UCSD-AML1 (cell line): ENCODE results near the gene ZSWIM5.
"Not testable (repeated sequence)": the region's sequence is repeated elsewhere in the genome, so short reads cannot be mapped to it uniquely, and the experiment has no call there.

ENCODE experiments used
- DNase-seq: peaks from one replicate; lab custom pipeline; 2025; ENCODE audit not compliant: unreplicated experiment; lab: John Stamatoyannopoulos, UW

The ZSWIM5 gene

DNA sequence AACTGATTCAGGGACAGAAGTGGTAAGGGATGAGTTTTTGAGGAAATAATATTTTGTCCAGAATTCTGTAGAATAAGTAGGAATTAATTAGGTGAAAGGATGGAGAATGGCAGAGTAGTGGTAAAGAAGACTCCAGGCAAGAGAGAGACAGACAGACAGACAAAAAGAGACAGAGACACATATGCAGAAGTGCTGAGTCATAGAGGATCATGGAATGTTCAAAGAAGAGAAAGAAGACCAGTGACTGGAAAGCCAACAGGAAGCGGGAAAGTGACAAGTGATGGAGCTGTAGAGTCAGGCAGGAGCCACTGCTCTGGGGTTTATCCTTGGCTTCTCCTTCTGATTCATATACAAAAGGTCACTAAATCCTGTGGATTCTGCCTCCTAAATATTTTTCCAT lies 108.5 kb downstream of the ZSWIM5 start:
- DNase-seq, result no peak

DNA sequence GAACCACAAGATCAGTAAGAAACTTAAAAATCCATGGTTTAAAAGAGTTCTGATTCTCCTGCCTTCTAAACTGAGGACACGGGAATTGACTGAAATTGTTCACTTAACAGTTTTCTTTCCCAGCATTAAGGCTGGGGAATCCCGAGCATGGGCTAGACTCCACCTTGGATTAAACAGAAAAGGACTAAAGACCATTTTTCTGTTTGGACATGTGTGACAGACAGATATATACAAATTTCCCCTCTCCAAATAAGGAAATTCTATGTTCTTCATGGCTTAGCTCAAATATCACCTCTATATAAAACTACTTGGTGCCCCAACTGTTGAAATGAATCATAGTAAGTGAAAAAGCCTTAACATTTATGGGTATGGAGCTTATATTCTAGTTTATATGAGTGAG lies 109.3 kb downstream of the ZSWIM5 start:
- no peak for DNase-seq

- no peak for DNase-seq
Observed at GRCh38 chr1:45095450-45095849, 111.0 kb downstream of the ZSWIM5 start.

DNA sequence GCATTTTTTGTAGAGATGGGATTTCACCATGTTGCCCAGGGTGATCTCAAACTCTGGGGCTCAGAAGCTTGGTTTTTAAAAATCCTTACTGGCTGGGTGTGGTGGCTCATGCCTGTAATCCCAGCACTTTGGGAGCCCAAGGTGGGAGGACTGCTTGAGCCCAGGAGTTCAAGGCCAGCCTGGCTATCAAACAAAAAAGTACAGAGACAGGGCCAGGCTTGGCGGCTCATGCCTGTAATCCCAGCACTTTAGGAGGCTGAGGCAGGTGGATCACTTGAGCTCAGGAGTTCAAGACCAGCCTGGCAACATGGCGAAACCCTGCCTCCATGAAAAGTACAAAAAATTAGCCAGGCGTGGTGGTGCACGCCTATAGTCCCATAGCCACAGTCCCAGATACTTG lies 112.0 kb downstream of the ZSWIM5 start:
- DNase-seq, result not testable (repeated sequence)

GRCh38 chr1:45093334-45093733 lies 113.1 kb downstream of the ZSWIM5 start:
- no peak for DNase-seq

- DNase-seq, result no peak
Observed at GRCh38 chr1:45089711-45090110, 116.7 kb downstream of the ZSWIM5 start.

- DNase-seq, result no peak
Observed at GRCh38 chr1:45084562-45084961, 121.8 kb downstream of the ZSWIM5 start.

DNA sequence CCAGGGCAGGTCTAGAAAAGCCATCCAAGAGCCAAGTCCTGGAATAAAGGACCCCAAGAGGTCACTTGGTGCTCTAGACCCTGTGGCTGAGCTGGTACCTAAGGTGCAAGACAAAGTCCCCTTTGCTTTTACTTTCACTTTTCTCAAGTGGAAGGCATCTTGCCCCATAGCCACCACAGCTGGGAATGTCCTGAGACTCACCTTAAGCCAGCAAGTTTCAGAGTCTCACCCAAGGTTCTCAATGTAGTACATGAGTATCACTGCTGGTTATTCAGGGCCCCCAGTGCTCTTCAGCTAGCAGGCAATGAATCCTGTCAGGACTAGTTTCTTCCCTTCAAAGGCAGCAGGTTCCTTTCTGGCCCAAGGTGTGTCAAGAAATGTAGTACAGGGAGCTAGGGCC lies 126.9 kb downstream of the ZSWIM5 start:
- no peak for DNase-seq

DNA sequence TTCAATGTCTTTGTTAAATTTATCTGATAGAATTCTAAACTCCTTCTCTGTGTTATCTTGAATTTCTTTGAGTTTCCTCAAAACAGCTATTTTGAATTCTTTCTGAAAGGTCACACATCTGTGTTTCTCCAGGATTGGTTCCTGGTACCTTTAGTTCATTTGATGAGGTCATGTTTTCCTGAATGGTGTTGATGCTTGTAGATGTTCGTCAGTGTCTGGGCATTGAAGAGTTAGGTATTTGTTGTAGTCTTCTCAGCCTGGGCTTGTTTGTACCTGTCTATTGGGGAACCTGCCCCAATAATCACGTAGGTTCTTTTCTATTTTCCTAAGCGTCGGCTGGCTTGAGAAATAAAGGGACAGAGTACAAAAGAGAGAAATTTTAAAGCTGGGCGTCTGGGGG lies 129.4 kb downstream of the ZSWIM5 start:
- DNase-seq, result not testable (repeated sequence)

DNA sequence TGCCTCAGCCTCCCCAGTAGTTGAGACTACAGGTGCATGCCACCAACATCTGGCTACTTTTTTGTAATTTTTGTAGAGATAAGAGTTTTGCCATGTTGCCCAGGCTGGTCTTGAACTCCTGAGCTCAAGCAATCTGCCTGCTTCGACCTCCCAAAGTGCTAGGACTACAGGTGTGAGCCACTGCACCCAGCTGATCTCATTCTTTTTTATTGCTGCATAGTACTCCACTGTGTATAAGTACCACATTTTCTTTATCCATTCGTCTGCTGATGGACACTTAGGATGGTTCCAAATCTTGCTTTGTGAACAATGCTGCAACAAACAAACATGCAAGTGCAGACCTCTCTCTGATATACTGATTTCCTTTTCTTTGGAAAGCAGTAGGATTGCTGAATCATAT lies 134.8 kb downstream of the ZSWIM5 start:
- no peak for DNase-seq

GRCh38 chr1:45067806-45068205 lies 138.6 kb downstream of the ZSWIM5 start:
- no peak for DNase-seq

DNA sequence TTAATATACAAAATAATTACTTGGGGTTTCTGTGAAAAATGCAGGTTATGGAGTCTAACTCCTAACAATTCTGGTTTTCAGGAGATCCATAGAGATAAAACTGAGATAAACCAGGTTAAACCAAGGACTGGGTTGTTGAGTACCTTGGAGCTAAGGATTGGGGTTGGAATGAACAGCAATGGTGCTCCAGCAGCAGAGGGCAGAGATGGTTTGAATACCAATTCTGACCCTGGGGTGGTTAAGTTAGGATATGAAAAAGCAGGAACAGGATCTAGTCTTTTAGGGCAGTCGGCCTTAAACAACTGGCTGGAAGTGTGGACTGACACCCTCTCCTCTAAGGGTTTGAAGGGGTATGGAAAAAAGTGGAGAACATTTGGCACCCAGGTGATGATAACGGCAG lies 141.3 kb downstream of the ZSWIM5 start:
- DNase-seq, result no peak

DNA sequence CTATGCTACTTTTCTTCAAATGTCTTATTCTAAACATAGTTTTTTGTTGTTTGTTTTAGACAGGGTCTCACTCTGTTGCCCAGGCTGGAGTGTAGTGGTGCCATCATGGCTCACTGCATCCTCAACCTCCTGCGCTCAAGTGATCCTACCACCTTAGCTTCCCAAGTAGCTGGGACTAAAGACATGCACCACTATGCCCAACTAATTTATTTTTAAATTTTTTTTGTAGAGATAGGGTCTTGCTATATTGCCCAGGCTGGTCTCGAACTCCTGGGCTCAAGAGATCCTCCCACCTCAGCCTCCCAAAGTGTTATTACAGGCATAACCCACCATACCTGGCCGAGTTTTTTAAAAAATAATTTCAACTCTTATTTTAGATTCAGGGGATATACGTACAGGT lies 143.9 kb downstream of the ZSWIM5 start:
- not testable (repeated sequence) for DNase-seq

DNA sequence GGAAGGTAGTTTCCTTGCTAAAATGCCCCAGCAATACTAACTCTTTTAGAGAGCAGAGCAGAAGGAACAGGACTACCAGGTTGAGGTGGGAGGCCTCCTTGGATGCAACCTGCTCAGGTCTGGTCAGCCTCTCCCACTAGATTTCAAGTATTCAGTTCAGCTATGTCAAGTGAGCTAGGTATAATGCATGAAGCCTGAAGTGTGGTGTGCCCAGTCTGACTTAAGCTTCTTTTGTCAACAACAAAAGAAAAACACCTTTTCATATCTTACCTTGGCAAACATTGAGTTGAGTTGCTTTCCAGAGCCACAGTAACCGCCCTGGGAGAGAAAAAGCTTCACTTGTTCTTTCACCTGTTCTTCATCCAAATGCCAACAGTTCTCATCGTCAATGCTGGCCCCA lies 146.6 kb downstream of the ZSWIM5 start:
- DNase-seq, result no peak

DNA sequence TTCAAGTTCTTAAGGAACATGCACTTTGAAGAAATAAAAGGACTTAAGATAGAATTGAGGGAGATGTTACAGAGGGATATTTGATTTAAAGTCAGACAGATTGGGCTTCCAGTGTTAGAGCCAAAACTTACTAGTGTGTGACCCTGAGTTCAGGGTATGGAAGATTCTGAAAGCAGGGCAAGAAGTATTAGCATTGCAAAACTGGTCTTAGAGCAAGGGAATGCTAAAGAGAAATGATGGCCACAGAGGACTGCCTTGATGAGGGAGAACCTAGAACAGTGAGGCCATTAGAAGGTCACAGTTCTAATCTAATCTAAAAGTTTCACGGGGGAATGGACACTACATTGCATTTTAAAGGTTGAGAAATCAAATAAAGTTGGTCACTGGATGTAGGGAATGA lies 148.9 kb downstream of the ZSWIM5 start:
- DNase-seq, result no peak

DNA sequence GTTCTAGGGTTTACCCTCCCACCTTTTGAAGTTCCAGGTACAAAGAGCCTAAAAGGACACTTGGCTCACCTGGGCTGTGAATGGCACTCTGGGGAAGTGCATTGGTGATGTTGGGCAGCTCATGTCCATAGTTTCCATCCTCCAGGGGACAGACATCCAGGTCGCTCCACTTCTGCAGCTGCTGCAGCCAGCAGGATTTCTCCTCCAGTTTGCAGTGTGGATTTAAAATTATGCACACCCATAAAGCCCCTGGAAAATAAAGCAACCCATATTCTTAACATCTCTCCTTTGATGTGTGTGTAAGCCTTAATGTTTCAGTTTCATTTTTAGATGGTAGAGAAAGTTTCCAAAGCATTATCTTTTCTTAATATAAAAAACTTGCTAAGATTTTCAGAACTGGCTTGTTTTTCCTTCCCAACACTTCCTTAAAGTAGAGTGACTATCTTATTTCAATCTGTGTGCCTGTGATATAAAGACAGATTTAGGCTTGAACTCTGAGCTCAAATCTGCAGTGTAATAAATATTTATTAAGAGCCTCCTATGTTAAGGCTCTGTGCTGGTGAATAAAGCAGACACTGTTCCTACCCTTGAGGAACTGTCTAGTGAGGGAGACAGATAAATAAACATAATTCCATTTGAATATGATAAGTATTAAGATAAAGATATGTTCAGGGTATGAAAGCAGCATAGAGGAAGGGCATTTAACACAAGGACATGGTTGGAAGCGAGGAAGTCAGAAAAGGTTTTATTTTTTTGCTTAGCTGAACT lies 155.2 kb downstream of the ZSWIM5 start:
- no peak for DNase-seq

DNA sequence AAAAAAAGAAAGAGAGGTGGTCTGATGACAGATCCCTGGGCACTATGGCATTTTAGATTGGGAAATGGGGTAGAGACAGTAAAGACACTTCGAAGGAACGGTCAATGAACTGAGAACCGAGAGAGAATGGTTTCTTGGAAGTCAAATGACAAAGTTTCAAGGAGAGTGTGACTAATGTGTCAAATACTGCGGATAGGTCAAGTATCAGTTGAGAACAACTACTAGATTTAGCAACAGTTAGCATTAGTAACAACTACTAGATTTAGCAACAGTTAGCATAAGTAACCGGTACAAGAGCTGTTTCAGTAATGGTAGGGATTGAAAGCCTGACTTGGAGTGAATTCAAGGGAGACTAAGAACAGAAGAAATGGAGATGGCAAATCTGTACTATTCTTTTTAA lies 159.4 kb downstream of the ZSWIM5 start:
- DNase-seq, result no peak

DNA sequence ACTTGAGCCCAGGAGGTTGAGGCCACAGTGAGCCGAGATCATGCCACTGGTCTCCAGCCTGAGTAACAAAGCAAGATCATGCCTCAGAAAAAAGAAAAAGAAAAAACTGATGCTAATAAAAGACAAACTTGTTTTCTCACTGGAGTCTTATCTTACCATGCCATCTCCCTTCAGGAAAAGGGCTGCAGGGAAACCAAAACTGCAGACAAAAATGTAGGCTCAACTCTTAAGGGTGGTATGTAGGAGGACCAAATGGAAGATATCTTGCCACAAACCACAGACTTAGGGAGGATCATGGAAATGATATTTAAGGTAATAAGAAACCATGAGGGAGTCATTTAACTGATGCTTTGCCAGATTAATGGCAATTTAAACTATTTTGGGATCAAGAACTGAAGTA lies 161.5 kb downstream of the ZSWIM5 start:
- DNase-seq, result no peak

- DNase-seq, result no peak
Observed at GRCh38 chr1:45043094-45043493, 163.3 kb downstream of the ZSWIM5 start.

- no peak for DNase-seq
Observed at GRCh38 chr1:45040297-45040696, 166.1 kb downstream of the ZSWIM5 start.

- no peak for DNase-seq
Observed at GRCh38 chr1:45038661-45039364, 167.6 kb downstream of the ZSWIM5 start.

DNA sequence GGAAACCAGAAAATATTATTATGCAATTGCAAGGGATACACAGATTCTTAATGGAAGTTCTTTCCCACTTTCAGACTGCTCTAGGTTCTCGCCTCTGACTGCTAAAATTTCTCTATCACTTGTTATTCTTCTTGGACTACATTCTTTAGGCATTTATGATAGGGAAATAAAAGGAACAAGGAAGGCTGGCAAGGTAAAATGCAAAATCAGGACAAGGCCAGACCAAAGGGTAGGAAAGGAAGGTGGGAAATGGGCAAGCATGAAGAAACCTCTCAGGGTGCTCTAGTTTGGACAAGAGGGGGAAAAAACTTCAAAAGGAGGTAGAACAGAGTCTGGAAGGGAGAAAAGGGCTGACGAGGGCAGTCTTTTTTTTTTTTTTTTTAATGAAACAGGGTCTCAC lies 168.2 kb downstream of the ZSWIM5 start:
- no peak for DNase-seq

DNA sequence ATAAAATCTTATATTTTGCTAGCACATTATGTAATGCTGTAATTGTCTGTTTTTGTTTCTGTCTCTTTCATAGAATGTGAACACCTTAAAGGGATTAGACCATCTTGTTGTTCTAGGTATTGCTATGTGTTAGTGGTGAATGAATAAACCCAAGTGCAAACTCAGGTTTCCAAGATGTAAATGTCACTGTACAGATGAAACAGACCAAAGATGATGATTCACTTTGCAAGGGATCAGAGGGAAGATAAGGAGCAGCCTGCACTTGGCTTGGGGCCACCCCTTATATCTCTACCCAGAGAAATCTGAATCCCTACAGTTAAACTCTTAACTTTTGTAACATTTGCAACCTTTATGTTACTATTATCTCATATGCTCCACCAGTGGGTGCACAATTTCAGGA lies 168.9 kb downstream of the ZSWIM5 start:
- no peak for DNase-seq
